22Rv1 (cell line): ENCODE results near the gene ADGRA1.

Source experiments
- H3K27ac ChIP-seq: fragments of 450-650 bp; 2 replicates; pipeline ENCODE4 v1.5.1; 2017
- ZFX ChIP-seq: fragments of 450-650 bp; IDR thresholded peaks from 2 replicates; pipeline ENCODE4 v1.6.1; 2017; ENCODE audit warnings: antibody characterized with exemption, borderline replicate concordance
- TF ChIP-seq, protein P1 (sequence below): fragments of 450-650 bp; IDR thresholded peaks from 2 replicates; pipeline ENCODE4 v1.5.1; 2017; ENCODE audit warnings: mild to moderate bottlenecking

Gene ADGRA1

DNA sequence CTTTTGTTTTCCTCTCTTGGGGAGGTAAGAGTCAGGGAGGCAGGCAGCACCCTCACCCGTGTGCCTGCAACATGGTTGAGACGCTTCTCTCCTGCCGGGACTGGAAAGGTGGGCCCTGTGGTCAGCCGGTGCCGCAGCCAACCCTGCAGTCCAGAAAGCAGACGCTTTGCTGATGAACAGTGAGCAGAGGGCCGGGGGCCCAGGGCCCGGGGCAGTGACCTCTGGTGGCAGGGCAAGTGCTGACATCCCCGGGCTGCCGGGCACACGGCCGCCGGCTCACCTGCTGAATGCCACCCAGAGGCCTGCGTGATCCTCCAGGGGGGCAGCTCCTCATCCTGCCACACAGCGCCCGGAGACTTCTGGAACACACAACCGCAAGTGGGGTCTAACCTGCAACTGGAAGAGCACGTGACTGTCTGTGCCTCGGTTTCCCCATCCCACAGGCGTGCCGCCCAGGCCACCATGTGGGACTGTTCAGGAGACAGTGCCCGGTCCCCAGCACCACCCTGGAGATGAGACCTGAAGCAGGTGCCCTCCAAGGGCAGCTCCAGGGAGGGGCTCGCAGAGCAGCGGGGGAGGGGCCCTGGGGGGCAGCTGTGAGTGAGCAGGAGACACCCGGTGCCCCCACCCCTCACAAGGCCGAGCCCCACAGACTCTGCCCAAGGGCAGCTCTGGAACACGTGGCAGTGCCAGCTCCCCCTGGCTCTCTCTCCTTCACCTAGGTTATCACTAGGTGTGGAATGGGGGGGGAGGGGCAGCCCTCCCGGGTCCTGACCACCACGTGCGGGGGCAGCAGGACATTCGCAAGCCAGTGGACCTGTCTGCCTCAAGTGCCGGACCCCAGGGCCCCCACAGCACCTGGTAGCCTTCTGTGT, 2.2 kb upstream of the ADGRA1 start:
- TF ChIP-seq, protein P1, sequence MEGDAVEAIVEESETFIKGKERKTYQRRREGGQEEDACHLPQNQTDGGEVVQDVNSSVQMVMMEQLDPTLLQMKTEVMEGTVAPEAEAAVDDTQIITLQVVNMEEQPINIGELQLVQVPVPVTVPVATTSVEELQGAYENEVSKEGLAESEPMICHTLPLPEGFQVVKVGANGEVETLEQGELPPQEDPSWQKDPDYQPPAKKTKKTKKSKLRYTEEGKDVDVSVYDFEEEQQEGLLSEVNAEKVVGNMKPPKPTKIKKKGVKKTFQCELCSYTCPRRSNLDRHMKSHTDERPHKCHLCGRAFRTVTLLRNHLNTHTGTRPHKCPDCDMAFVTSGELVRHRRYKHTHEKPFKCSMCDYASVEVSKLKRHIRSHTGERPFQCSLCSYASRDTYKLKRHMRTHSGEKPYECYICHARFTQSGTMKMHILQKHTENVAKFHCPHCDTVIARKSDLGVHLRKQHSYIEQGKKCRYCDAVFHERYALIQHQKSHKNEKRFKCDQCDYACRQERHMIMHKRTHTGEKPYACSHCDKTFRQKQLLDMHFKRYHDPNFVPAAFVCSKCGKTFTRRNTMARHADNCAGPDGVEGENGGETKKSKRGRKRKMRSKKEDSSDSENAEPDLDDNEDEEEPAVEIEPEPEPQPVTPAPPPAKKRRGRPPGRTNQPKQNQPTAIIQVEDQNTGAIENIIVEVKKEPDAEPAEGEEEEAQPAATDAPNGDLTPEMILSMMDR: peak; percentile 39; the same call in 1 of the 2 replicates
- TF ChIP-seq ZFX: no peak
- no peak overlapping the region for H3K27ac ChIP-seq

DNA sequence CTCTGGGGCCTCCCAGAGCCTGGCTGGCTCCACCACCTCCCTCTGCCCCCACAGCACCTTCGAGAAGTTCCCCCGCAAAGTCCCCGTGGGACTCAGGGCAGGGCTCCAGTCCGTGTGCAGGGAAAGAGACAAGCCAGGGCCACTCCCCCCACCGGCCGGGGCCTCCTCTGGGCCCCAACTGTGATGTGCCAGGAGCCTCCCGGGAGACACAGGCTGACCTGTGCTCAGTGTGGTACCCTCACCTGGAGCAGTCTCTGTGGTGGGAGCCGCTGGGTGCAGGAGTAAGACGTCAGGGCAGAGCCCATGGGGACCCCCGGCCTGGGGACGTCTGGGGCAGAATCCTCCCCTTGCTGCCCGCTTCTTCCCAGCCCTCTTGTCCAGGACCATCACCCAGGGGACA, 1.5 kb upstream of the ADGRA1 start:
- H3K27ac ChIP-seq: no peak overlapping the region
- no peak for TF ChIP-seq ZFX
- TF ChIP-seq, protein P1: no peak

DNA sequence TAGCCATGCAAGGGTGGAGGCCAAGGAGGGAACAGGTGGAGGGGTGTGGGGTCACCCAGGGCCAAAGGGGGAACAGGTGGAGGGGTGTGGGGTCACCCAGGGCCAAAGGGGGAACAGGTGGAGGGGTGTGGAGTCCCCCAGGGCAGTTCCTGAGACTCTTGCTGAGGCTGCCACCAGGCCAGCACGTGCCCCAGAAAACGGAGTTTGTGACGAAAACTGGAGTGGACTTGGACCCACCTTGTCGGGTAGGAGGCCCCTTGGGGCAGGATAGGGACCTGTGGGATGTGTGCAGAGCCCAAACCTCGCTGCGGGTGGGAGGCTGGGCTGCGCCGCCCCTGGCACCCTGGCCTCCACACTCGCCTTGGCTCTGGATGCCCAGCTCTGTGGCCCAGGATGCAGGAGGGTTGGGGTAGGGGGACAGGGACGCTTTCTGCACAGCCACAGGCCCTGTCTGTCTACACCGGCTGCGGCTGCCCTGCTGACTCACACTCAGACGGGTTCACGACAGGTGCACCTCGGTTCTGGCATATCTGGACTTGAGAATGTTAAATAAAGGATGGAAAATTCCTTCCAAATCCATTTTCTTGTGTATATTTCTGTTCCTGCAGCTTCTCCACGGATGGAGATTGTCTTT, 562 bp upstream of the ADGRA1 start:
- TF ChIP-seq ZFX: no peak
- TF ChIP-seq, protein P1: no peak
- no peak overlapping the region for H3K27ac ChIP-seq

DNA sequence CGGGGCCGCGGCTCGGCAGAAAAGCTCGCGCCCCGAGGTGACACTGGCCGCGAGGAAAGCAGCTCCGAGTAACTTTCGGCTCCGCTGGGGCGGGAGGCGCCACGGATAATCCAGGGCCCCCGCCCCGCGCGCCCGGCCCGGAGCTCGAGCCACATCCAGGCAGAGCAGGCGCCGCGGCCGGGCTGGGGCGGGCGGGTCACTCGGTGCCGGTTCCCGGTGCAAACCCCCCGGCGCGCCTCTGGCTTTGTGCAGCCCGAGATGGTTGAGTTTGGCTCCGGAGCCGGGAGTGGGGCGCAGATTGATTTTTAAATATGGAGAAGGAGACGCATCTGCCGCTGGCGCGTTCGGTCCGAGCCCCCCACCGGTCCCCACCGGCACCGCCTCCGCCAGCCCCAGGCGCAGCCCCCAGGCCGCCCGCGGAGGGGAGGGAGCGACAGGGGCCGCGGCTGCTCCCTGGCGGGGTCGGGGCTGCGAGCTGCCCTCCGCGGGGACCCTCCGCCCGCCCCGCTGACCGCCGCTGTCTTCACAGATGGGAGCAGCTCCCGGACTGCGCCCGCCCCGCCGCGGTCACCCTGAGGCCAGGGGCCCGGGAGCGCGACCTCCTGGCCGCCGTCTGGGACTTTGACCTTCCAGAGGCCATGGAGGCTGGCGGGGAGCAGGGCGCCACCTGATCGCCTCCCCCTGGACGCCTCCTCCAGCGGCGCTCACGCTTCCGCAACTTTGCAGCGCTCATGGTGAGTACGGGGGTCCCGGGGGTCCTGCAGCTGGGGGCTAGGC, 643 bp downstream of the ADGRA1 start:
- no peak for TF ChIP-seq ZFX
- TF ChIP-seq, protein P1: no peak
- H3K27ac ChIP-seq: no peak overlapping the region

DNA sequence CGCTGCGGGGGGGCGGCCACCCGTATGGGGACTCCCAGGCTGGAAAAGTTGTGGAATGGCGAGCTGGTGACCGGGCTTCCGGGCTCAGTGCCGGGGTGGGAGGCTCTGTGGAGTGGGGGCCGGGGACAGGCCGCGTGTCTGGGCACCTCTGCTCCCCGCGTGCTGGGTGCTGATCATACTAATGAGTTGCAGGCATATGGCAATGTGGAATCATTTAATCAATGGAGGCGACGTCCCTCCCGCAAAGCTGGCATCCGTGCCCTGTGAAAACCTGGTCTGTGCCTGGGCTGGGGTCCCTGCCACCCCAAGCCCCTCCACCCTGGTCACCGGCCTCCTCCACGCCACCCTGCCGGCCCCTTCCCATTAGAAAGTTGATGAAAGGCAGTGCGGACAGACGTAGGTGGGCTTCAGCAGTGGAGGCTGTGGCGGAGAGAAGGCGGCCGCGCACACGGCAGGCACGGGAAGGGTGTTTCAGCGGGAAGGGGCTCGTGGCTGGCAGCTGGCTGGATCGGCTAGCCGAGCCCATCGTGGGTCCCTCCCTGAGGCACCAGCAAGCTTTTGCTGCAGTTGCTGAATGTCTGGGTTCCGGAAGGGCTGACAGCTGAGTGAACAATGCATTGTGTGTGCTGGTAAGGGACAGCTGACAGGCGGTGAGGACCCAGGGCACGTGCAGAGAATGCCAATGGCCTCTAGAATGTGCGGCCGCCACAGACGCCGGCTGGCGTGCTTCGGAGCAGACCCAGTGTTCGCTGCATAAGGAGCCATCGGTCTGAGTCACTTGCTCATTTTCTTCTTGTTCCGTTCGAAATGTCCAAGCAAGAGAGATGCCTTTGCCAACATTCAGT, 1.5 kb downstream of the ADGRA1 start:
- H3K27ac ChIP-seq: no peak overlapping the region
- TF ChIP-seq, protein P1: no peak
- no peak for TF ChIP-seq ZFX

DNA sequence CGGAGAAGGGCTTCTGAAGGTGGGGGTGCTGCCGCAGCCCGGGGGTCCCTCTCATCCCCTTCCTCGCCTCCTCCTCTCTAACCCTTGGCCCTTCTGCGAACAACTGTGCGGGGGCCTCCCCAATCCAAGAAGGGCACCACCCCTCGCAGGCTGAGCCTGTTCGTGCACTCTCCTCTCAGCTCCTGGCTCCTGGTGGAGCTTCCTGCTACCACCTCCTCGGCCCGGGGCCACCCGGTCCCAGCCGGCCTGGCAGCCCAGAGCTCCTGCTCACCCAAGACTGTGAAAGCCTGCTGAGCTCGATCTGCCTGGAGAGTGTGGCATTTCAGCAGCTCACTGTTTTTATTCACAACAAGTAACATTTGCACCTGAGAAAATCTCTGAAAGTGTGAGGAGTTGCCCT, 2.4 kb downstream of the ADGRA1 start:
- no peak overlapping the region for H3K27ac ChIP-seq
- TF ChIP-seq ZFX: no peak
- TF ChIP-seq, protein P1: no peak
